Fibroblast of the aortic adventitia (primary cell): ENCODE data around the gene RASSF5. TPM values are rescaled to one million over a fixed set of nuclear protein-coding genes. Genes with fewer than 3 reads are reported as not detected.

ENCODE experiments used
- DNase-seq: peaks from one replicate; pipeline ENCODE4 v3.0.0-alpha.2; 2010; ENCODE audit warnings: low read depth
- H3K4me3 ChIP-seq: 2 replicates; pipeline ENCODE4 v1.5.1; 2011; ENCODE audit warnings: low read depth, mild to moderate bottlenecking, control low read depth, low read length, moderate library complexity
- CTCF ChIP-seq: IDR thresholded peaks from 2 replicates; pipeline ENCODE4 v1.5.1; 2011; ENCODE audit warnings: mild to moderate bottlenecking, low read length, control low read depth, inconsistent platforms; ENCODE audit not compliant: insufficient read depth
- total RNA-seq: library from RNA; depleted of rRNA; stranded (reverse); fragments of >200 nt; gene quantifications from 2 replicates; pipeline ENCODE4 v1.2.3, GENCODE V29; 2012; ENCODE audit warnings: low replicate concordance

RASSF5 gene
- 4.1 and 6.6 TPM in 2 replicates for total RNA-seq

GRCh38 chr1:206507284-206508129 is at the start of gene RASSF5:
RASSF5 (plus strand) TSS chr1:206507531; CDS start chr1:206507603, 72 bp downstream.
- DNase-seq = peak; percentile 57
- H3K4me3 ChIP-seq = peak within 1 kb of the TSS; percentile 72
- no peak for TF ChIP-seq CTCF

GRCh38 chr1:206459703-206460102 is 47.6 kb upstream of the RASSF5 start:
- DNase-seq = no peak
- TF ChIP-seq CTCF = no peak
- no peak overlapping the region for H3K4me3 ChIP-seq

- DNase-seq = no peak
- TF ChIP-seq CTCF = no peak
- H3K4me3 ChIP-seq = no peak overlapping the region
These were observed 46.4 kb upstream of the RASSF5 start for GRCh38 chr1:206460836-206461426.

GRCh38 chr1:206461602-206462455 is 45.5 kb upstream of the RASSF5 start:
- peak; percentile 88 for TF ChIP-seq CTCF
- no peak overlapping the region for H3K4me3 ChIP-seq
- DNase-seq = peak; percentile 84

GRCh38 chr1:206463137-206463536 is 44.2 kb upstream of the RASSF5 start:
- DNase-seq = no peak
- TF ChIP-seq CTCF = no peak
- no peak overlapping the region for H3K4me3 ChIP-seq

- no peak for TF ChIP-seq CTCF
- no peak overlapping the region for H3K4me3 ChIP-seq
- no peak for DNase-seq
These were observed 43.4 kb upstream of the RASSF5 start for GRCh38 chr1:206463911-206464310.
